Ecto neural progenitor cell (in vitro differentiated cells): Measurements from ENCODE around the gene WNT4.

Source experiments
- DNase-seq: peaks from one replicate; pipeline ENCODE4 v3.0.0-alpha.2; 2018; ENCODE audit warnings: low spot score

WNT4 gene

GRCh38 chr1:22163564-22163963 is 20.7 kb upstream of the WNT4 start:
- no peak for DNase-seq

- no peak for DNase-seq
These were observed 20.2 kb upstream of the WNT4 start for GRCh38 chr1:22163137-22163536.

GRCh38 chr1:22159891-22160290 is 17.0 kb upstream of the WNT4 start:
- no peak for DNase-seq

DNA sequence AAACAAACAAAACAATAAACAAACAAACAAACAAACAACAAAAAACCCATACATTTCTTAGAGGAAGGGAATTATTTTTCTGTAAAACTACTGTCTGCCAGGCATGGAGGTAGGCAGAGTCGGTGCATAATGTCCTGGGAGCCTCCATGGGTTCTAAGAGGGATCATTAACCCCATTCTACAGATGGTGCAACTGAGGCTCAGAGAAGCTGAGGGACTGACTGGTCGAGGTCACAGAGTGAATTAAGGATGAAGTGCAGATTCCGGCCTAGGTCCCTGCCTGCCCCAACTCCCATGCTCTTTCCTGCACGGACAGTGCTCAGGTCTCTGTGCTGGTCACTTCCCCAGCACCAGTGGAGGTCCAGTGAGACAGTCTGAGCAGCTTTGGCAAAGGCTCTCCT is 15.8 kb upstream of the WNT4 start:
- no peak for DNase-seq

DNA sequence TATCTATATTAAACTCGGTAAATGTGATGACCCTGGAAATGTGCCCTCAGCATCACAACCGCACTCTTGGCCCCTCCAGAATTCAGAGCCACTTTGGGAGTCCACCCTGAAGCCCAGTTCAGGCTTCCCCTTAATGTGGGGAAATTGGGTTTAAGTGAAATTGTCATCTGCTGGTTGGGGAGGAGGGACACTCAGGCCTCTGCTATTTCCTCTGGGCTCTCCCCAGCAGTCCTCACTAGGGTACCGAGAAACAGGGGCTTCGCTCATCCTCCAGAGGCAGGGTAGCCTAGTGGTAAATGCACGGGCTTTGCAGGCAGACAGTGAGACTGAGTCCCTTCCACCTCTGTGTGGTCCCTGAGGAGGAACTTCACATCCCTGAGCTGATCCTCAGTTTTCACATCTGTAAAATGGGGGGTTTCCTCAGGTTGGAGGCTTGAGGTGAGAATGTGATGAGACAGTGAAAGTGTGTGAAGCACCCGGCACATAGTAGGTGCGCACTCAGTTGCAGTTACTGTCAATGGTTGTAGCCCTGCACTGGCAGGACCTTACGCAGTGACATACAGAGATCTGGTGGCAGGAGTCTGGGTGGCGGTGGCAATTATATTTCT is 14.6 kb upstream of the WNT4 start:
- DNase-seq, result no peak

- no peak for DNase-seq
These were observed 12.6 kb upstream of the WNT4 start for GRCh38 chr1:22155517-22155916.

DNA sequence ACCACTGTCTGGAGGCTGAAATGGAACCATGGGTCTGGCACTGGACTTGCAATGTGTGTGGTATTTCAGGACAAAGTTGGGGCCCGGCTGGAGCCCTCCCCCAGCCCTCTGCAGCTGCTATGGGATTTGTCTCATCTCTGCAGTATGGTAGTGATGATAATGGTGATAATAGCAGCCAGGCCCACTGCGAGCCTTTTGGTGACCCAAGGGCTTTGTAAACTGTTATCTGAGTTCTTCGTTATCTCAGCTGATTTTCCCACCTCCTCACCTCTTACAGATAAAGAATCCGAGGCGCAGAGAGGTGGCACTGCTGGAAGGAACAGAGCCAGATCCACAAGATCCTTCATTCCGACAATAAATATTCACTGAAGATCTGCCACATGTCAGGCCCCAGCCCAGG is 11.7 kb upstream of the WNT4 start:
- no peak for DNase-seq

GRCh38 chr1:22153660-22154437 is 11.0 kb upstream of the WNT4 start:
- DNase-seq, result no peak

- DNase-seq, result no peak
These were observed 8.0 kb upstream of the WNT4 start for GRCh38 chr1:22150923-22151322.

- peak; percentile 72 for DNase-seq
These were observed 407 bp downstream of the WNT4 start for GRCh38 chr1:22142315-22143064.

GRCh38 chr1:22141554-22142314 is 1.2 kb downstream of the WNT4 start:
- peak; percentile 68 for DNase-seq

DNA sequence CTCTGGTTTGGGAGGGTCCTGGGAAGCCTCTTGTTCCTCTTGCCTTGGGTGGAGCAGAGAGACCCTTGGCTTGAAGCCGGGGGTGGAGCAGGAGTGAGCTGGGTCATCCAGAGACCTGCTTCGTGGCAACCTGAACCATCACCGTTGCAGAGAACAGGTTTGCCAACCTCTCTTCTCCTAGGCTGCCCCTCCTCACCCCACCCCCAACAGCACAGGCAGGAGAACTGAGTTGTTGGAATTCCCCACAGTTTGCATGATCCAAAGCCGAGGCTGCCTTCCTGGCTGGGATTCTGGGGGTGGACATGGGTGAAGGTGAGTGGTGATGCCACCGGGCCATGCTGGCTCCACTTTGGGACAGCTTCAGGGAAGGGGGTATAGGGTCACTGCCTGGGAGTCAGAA is 2.2 kb downstream of the WNT4 start:
- DNase-seq, result no peak

GRCh38 chr1:22139817-22140216 is 3.1 kb downstream of the WNT4 start:
- no peak for DNase-seq

DNA sequence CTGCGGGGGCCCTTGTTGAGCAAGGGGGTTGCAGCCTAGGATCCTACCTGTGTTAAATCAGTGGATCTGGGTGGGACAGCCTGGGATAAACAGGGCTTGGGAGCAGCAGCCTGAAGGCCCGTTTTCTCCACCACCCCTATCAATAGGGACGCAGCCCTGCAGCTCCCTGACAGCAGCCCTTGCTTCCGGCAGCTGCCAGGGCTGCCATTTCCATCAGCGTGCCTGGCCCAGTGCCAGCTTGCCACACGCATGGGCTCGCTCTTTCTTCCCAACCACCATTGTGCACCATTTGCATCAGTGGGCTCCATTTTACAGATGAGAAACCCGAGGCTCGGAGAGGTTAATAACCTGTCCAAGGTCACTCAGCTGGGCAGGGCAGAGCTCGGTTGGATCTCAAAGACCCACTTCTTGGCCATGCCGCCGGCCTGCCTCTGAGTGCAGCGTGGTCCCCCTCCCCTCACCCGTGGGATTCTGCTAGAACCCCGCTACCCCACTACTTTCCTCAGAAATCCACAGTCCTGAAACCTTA is 3.8 kb downstream of the WNT4 start:
- DNase-seq, result no peak

DNA sequence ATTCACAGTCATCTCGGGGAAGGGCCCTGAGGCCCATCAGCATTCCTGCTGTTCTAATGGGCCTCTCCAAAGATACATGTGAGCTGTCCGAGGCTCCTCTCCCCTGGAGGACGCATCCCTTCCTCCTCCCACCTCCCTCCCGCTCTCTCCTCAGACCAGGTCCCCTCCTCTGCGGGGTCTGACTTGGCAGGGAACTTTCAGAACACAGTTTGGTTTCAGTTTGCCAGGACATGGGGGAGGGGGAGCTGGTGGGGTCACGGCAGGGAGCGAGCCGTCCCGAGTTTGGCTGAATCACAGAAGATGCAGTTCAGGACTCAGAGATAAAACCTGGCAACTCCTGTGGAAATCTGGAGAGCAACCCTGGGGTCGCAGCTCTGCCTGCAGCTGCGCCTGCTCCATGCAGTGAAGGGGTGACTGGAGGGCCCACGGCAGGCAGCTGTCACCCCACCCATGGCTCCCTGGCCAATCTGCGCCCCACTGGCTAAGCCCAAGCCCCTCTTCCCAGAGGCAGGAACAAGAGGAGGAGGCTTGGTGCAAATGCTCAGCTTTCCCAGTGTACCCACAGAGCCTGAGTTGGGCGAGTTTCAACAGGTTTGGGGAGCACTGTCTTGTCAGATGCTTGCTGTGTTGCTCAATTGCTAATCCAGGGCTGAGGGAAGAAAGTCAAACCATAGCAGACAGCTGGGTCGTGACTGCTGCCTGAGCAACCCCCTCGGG is 5.7 kb downstream of the WNT4 start:
- no peak for DNase-seq

DNA sequence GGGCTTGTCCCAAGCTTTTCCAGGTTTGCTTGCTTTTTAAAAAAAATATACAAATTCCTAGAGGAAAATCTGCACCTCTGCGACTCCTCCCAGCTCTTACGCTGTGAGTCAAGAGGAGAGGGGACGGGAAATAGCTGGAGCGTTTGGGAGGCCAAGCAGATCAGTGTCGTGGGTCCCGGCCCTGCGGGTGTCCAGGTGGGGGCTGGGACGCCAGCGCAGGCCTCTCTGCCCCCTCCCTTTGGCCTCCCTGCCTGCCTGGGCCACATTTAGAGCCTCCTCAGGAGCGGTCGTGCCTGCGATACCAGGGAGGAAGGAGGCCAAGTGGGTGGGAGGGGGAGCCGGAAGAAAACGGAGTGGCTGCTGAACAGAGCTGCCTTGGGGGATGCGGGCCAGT is 9.0 kb downstream of the WNT4 start:
- no peak for DNase-seq

DNA sequence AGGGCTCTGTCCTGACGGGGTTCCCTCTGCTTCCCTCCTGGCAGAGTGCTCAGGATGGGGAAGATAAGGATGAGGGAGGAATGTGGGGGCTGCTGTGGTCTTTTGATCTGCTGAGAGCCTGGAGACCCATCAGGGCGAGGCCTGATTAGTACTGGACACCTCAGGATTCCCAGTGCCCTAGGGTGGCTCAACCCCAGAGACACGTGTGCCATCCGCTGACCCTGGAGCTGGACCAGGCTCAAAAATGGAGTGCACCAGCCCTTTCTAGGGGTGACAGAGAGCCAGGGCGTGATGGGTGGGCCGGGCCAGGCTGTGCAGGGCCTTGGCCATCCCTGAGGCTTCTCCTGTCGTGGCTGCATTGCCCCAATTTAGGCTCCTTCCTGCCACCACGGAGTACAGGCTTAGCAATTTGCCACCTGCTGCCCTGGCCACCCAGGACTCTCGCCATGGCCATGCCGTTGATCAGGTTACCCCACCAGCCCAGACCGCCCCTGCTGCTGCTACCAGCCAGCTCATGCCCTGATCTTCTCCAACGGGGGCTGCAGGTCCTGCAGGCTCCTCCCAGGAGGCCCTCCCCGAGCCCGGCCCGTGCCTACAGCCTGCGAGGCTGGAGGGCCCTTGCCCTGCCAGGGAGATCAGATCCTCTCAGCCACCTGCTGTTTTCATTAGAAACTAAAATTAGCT is 9.5 kb downstream of the WNT4 start:
- no peak for DNase-seq

GRCh38 chr1:22132517-22133235 is 10.2 kb downstream of the WNT4 start:
- no peak for DNase-seq

DNA sequence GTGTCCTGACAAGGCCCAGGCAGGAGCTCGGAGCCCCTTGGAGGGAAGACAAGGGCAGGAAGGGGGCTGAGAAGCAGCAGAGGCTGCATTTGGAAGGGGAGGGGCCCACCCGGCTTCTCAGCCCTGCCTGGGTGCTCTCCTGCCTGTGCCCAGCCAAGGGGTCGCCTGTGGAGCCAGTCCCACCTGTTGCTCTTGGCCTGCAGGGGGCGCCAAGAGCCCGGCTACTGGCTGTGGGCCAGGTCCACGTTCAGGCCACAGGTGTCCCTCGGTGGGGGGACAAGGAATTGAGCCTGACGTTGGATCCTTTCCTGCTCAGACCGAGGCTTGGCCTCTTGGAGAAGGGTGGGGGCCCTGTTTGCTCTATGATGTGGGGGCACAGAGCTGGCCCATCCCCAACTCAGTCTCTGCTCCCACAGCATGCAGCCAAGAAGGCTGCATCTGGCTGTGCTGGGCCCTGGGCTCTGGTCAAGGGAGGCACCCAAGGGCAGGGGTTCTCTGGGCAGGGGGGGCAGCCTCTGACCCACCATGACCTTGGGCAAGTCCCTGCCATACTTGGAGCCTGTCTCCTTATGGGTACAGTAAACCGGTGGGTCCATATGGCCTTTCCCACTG is 10.9 kb downstream of the WNT4 start:
- peak; percentile 81 for DNase-seq

GRCh38 chr1:22131062-22131461 is 11.8 kb downstream of the WNT4 start:
- DNase-seq, result no peak
